AG04449 (cell line): ENCODE measurements around the gene PRKG1.

Source experiments
- CTCF ChIA-PET: fragments of 350-600 bp; formaldehyde crosslinking; extraction: SDS; loops from one replicate; lab custom pipeline; 2021; ENCODE audit warnings: antibody characterized with exemption; lab: Yijun Ruan, JAX
- POLR2A ChIA-PET: fragments of 400-600, 350-600 bp; formaldehyde crosslinking; extraction: SDS; loops from one replicate; lab custom pipeline; 2020; ENCODE audit warnings: antibody characterized with exemption, inconsistent platforms; lab: Yijun Ruan, JAX
- DNase-seq: peaks from one replicate; pipeline ENCODE4 v3.0.0-alpha.2; 2010; ENCODE audit warnings: low read depth, low spot score
- H3K4me3 ChIP-seq: 2 replicates; pipeline ENCODE4 v1.5.1; 2011; ENCODE audit warnings: low read depth, mild to moderate bottlenecking, control low read depth, low read length
- TF ChIP-seq, protein P1 (sequence below): IDR thresholded peaks from one replicate; pipeline ENCODE4 v1.5.1; 2011; ENCODE audit warnings: mild to moderate bottlenecking, moderate library complexity, low read length, control low read depth, inconsistent platforms; ENCODE audit not compliant: insufficient read depth; ENCODE audit errors: missing control alignments

The PRKG1 gene

GRCh38 chr10:51965451-51965850 lies 891.2 kb downstream of the PRKG1 start:
- no peak overlapping the region for H3K4me3 ChIP-seq
- ChIA-PET POLR2A (no interaction called here), CTCF (no interaction called here)
- DNase-seq, result no peak
- TF ChIP-seq, protein P1, sequence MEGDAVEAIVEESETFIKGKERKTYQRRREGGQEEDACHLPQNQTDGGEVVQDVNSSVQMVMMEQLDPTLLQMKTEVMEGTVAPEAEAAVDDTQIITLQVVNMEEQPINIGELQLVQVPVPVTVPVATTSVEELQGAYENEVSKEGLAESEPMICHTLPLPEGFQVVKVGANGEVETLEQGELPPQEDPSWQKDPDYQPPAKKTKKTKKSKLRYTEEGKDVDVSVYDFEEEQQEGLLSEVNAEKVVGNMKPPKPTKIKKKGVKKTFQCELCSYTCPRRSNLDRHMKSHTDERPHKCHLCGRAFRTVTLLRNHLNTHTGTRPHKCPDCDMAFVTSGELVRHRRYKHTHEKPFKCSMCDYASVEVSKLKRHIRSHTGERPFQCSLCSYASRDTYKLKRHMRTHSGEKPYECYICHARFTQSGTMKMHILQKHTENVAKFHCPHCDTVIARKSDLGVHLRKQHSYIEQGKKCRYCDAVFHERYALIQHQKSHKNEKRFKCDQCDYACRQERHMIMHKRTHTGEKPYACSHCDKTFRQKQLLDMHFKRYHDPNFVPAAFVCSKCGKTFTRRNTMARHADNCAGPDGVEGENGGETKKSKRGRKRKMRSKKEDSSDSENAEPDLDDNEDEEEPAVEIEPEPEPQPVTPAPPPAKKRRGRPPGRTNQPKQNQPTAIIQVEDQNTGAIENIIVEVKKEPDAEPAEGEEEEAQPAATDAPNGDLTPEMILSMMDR, result no peak

DNA sequence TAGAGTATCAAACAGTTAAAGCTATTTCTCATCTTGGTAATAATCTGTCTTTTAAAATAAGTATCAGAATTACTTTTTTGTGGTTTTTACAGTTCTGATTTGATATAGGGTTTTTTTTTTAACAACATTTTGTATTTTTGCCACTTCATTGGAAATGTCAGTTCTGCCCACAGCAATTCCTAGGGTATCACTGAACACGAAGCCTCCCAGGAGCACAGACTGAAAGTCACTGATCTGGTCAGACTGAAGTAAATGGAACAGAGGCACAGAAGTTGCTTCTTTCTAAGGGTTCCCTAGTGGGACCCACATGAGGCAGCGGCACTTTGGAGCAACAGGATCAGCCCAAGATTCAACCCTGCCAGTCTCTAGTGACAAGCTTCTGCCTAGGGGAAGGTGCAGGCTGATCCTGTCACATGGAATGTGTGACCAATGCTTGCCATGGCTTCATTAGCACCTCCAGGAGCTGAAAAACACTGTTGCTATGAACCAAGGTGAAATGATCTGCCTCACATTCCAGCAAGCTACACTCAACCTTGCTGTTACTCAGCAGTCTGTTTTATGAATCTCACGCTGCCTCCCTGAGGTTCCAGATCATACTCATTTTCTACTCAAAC lies 898.6 kb downstream of the PRKG1 start:
- H3K4me3 ChIP-seq, result no peak overlapping the region
- ChIA-PET CTCF (interaction anchor here (0.7 to 2.8 kb wide), 4 partner anchors 9 to 243 kb away, joined by 3 to 16 read pairs (median 4); no protein-coding TSS in a partner anchor), POLR2A (no interaction called here)
- no peak for DNase-seq
- TF ChIP-seq, protein P1, result no peak

DNA sequence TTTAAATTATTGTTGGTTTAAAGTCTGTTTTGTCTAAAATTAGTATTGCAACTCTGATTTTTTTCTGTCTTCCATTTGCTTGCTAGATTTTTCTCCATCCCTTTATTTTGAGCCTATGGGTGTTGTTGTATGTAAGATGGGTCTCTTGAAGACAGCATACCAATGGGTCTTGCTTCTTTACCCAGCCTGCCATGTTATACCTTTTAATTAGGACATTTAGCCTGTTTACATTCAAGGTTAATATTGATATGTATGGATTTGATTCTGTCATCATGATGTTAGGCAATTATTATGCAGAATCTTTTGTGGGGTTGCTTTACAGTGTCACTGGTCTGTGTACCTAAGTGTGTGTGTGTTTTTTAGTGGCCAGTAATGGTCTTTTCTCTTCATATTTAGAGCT lies 906.5 kb downstream of the PRKG1 start:
- TF ChIP-seq, protein P1, result no peak
- ChIA-PET CTCF (no interaction called here), POLR2A (no interaction called here)
- no peak for DNase-seq
- H3K4me3 ChIP-seq, result no peak overlapping the region

GRCh38 chr10:51981731-51982130 lies 907.4 kb downstream of the PRKG1 start:
- H3K4me3 ChIP-seq, result no peak overlapping the region
- CTCF ChIA-PET, result interaction anchor here (1.7 kb wide), 1 partner anchor 21 kb away, joined by 4 read pairs; no protein-coding TSS in a partner anchor
- POLR2A ChIA-PET, result no interaction called here
- DNase-seq, result no peak
- TF ChIP-seq, protein P1, result no peak

DNA sequence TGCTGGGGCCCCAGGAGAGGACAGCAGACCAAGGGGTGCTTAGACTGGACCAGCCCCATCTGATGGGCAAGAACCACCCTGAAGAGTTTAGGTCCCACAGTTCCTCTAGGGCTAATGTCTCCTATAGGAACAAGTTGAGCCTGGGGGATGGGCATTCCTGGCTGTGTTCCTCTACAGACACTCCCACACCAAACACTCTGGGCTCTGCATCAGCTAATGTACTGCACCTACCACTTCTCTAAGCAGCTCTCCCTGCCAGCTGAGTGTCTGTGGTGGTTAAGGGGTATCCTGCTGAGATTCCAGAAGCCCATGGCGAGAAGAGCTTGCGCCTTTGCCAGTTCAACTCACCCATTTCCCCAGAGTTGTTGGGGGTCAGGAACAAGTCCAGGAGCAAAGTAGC lies 909.2 kb downstream of the PRKG1 start:
- ChIA-PET POLR2A (no interaction called here), CTCF (interaction anchor here (1.3 kb wide), 1 partner anchor 24 kb away, joined by 4 read pairs; no protein-coding TSS in a partner anchor)
- TF ChIP-seq, protein P1, result no peak
- no peak for DNase-seq
- H3K4me3 ChIP-seq, result no peak overlapping the region

DNA sequence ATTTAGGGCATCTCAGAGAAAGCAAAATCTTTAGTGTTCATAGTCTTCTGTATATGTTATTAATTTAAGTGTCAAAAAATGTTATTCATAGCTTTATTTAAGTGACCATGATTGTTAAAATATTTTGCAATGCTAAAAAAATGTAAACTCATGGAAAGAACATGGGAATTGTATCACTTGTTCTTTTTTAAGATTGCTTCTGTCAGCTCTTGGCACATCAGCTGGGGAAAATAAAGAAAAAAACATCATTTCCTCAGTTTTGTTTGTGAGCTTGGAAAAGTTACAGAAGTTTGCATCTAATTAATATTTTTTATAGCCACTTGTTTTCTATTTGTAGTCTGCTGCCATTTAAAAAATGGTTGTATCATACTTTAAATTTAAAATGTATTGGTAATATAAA lies 911.0 kb downstream of the PRKG1 start:
- TF ChIP-seq, protein P1, result no peak
- ChIA-PET POLR2A (no interaction called here), CTCF (interaction anchor here (1.0 to 1.2 kb wide), 2 partner anchors 18 to 25 kb away, joined by 3 read pairs; no protein-coding TSS in a partner anchor)
- no peak for DNase-seq
- no peak overlapping the region for H3K4me3 ChIP-seq
